Panc1 (cell line): ENCODE results near the gene NFATC4.

Experiments
- CTCF ChIP-seq: fragments of 450-650 bp; IDR thresholded peaks from 2 replicates; pipeline ENCODE4 v1.5.1; 2017; ENCODE audit warnings: mild to moderate bottlenecking
- POLR2AphosphoS5 ChIP-seq: IDR thresholded peaks from 2 replicates; pipeline ENCODE4 v1.6.1; 2012; ENCODE audit warnings: mild to moderate bottlenecking, low read depth, low read length, moderate library complexity

- TF ChIP-seq CTCF, result peak; percentile 79
- TF ChIP-seq POLR2AphosphoS5, result no peak
Observed at GRCh38 chr14:24332268-24332993, 35.6 kb upstream of the NFATC4 start.
